Measurements from ENCODE around the gene KIF14. TPM values are rescaled to one million over a fixed set of nuclear protein-coding genes. Genes with fewer than 3 reads are reported as not detected.
A peak's percentile ranks its signal among the peaks of the same experiment; 100 is the strongest.

KIF14 gene
- total and polyA plus RNA-seq, 8 donors: 0.71 to 13.7 (median 6.1) TPM

- peak overlapping the region in 1 of 2 donors; percentile 45 for H3K27ac ChIP-seq
- no peaks in the 10 kb centered on the region for H3K27me3 ChIP-seq
- DNase-seq (no peak), ATAC-seq (no peak)
- H3K36me3 ChIP-seq: peaks cover 2 to 52% of the 10 kb centered on the region in 2 donors
- no peak overlapping the region for H3K4me3 ChIP-seq
- H3K4me1 ChIP-seq: peaks cover 0 to 35% of the 10 kb centered on the region in 2 donors
- no peak for TF ChIP-seq CTCF (IDR thresholded peaks at IDR 0.05)
- intact Hi-C loops (cut with DNase I): no loop called here
- no peaks in the 10 kb centered on the region for H3K9me3 ChIP-seq
These were observed 45.3 kb upstream of the KIF14 start for GRCh38 chr1:200665861-200666260.

GRCh38 chr1:200660719-200661118 lies 40.2 kb upstream of the KIF14 start:
- H3K27me3 ChIP-seq: no peaks in the 10 kb centered on the region
- DNase-seq (no peak), ATAC-seq (no peak)
- H3K4me3 ChIP-seq: no peak overlapping the region
- TF ChIP-seq CTCF (IDR thresholded peaks at IDR 0.05): no peak
- intact Hi-C loops (cut with DNase I): no loop called here
- no peaks in the 10 kb centered on the region for H3K9me3 ChIP-seq
- peaks cover 2 to 94% of the 10 kb centered on the region in 2 donors for H3K36me3 ChIP-seq
- no peak overlapping the region for H3K27ac ChIP-seq
- peaks cover 0 to 17% of the 10 kb centered on the region in 2 donors for H3K4me1 ChIP-seq

- H3K27me3 ChIP-seq: no peaks in the 10 kb centered on the region
- no peak overlapping the region for H3K4me3 ChIP-seq
- H3K36me3 ChIP-seq: peaks cover 2 to 95% of the 10 kb centered on the region in 2 donors
- no peak for DNase-seq
- TF ChIP-seq CTCF (IDR thresholded peaks at IDR 0.05): no peak
- H3K4me1 ChIP-seq: peaks cover 0 to 16% of the 10 kb centered on the region in 2 donors
- no peaks in the 10 kb centered on the region for H3K9me3 ChIP-seq
- no peak for ATAC-seq
- intact Hi-C loops (cut with DNase I): no loop called here
- no peak overlapping the region for H3K27ac ChIP-seq
These were observed 38.7 kb upstream of the KIF14 start for GRCh38 chr1:200659269-200659668.

GRCh38 chr1:200658037-200658818 lies 37.7 kb upstream of the KIF14 start:
- H3K27ac ChIP-seq: no peak overlapping the region
- H3K27me3 ChIP-seq: no peaks in the 10 kb centered on the region
- intact Hi-C loops (cut with DNase I): no loop called here
- peaks cover 2 to 95% of the 10 kb centered on the region in 2 donors for H3K36me3 ChIP-seq
- ATAC-seq: no peak
- TF ChIP-seq CTCF (IDR thresholded peaks at IDR 0.05): no peak
- no peaks in the 10 kb centered on the region for H3K9me3 ChIP-seq
- peaks cover 0 to 8% of the 10 kb centered on the region in 2 donors for H3K4me1 ChIP-seq
- no peak for DNase-seq
- no peak overlapping the region for H3K4me3 ChIP-seq

- H3K9me3 ChIP-seq: no peaks in the 10 kb centered on the region
- H3K4me3 ChIP-seq: no peak overlapping the region
- intact Hi-C loops (cut with DNase I): no loop called here
- H3K36me3 ChIP-seq: peaks cover 0 to 96% of the 10 kb centered on the region in 2 donors
- ATAC-seq: no peak
- no peak for TF ChIP-seq CTCF (IDR thresholded peaks at IDR 0.05)
- DNase-seq: no peak
- H3K27me3 ChIP-seq: no peaks in the 10 kb centered on the region
- H3K4me1 ChIP-seq: peaks cover 0 to 6% of the 10 kb centered on the region in 2 donors
- peak overlapping the region in 1 of 2 donors; percentile 28 for H3K27ac ChIP-seq
These were observed 34.1 kb upstream of the KIF14 start for GRCh38 chr1:200654660-200655059.

Measured in left lung (tissue), 10 donors.